H1 (cell line): ENCODE results near the gene KXD1. TPM values are rescaled to one million over a fixed set of nuclear protein-coding genes. Genes with fewer than 3 reads are reported as not detected.

Experiments
- CHD7 ChIP-seq: fragments of 300-600 bp; sonication (generic); IDR thresholded peaks from 2 replicates; pipeline ENCODE4 v1.7.1; 2012; ENCODE audit warnings: low read length, moderate library complexity, mild to moderate bottlenecking, inconsistent platforms; ENCODE audit not compliant: insufficient replicate concordance
- EGR1 ChIP-seq: IDR thresholded peaks from 2 replicates; pipeline ENCODE4 v1.6.1; 2011; ENCODE audit warnings: low read depth, low read length, borderline replicate concordance
- NRF1 ChIP-seq: IDR thresholded peaks from 2 replicates; pipeline ENCODE4 v1.6.1; 2011; ENCODE audit warnings: mild to moderate bottlenecking, low read depth, low read length, improper control_type of control experiment
- TAF7 ChIP-seq: optimal IDR thresholded peaks from 2 replicates; pipeline ENCODE3; 2011; ENCODE audit warnings: low read depth, mild to moderate bottlenecking, inconsistent platforms, low read length, moderate library complexity, borderline replicate concordance
- TCF12 ChIP-seq: IDR thresholded peaks from 2 replicates; pipeline ENCODE4 v1.6.1; 2011; ENCODE audit warnings: low read depth, mild to moderate bottlenecking, low read length
- polyA plus RNA-seq, 7 experiments: library from polyadenylated mRNA; depleted of rRNA in 3 of 7; stranded (reverse) in 5 of 7; unstranded in 2 of 7; fragments of >200 nt in 5 of 7; fragments of 200-250 nt in 2 of 7; gene quantifications; 1 replicate in 5 of 7; 2 replicates in 1 of 7; 4 replicates in 1 of 7; pipeline versions ENCODE4 v1.2.1 to v1.2.3, GENCODE V29; 2011 to 2013; ENCODE audit warnings: missing spikeins in 2 of 7, mixed read lengths in 2 of 7
- total RNA-seq: library from RNA; stranded (reverse); fragmentation: NEBNext Ultra II Directional; extraction: Animal tissue kit (Norgen Biotek cat#: 25700); gene quantifications from 2 replicates; pipeline ENCODE4 v1.2.1, GENCODE V29; 2021

Gene KXD1
- total and polyA plus RNA-seq, 2 of the 8 experiments (the other 6 are each of a cell fraction or from before 2014, with no cell fraction given), result 115 to 267 TPM

- TF ChIP-seq CHD7, result no peak
- TF ChIP-seq TCF12, result no peak
- TF ChIP-seq NRF1, result no peak
- TF ChIP-seq EGR1, result no peak
- TF ChIP-seq TAF7, result no peak
These were observed 27.9 kb upstream of the KXD1 start (continued) for GRCh38 chr19:18529782-18530181.
